CD4-positive, alpha-beta T cell treated with Interleukin-12 subunit alpha and Interleukin-12 subunit beta, for 1 hour (primary cell): ENCODE measurements around the gene HLA-A.
"Not testable (repeated sequence)": the region's sequence is repeated elsewhere in the genome, so short reads cannot be mapped to it uniquely, and the experiment has no call there.

ENCODE experiments used
- DNase-seq: peaks from one replicate; pipeline ENCODE4 v3.0.0-alpha.2; 2020

Gene HLA-A

GRCh38 chr6:29942275-29943052 is at the start of gene HLA-A:
TSS of gene HLA-A (plus strand) at chr6:29942532. CDS start at chr6:29942554, 22 bp downstream.
- peak; percentile 98 for DNase-seq

- DNase-seq: no peak
Observed at GRCh38 chr6:29892696-29893095, 49.6 kb upstream of the HLA-A start.

DNA sequence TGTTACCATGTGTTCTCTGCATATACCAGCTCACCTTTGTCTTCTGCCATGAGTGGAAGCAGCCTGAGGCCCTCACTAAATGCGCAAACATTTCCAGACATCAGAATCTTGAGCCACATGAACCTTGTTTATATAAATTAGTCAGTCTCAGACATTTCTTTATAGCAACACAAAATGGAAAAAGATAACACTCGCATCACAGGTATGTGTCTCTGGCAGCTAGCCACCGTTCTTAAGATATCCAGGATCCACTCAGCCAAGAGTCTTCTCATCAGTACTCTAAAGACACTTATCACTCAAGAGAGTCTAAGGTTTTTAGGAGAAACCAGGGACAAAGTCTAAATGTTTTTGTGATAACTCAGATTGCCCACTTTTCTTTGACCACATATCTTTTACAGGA is 43.1 kb upstream of the HLA-A start:
- no peak for DNase-seq

DNA sequence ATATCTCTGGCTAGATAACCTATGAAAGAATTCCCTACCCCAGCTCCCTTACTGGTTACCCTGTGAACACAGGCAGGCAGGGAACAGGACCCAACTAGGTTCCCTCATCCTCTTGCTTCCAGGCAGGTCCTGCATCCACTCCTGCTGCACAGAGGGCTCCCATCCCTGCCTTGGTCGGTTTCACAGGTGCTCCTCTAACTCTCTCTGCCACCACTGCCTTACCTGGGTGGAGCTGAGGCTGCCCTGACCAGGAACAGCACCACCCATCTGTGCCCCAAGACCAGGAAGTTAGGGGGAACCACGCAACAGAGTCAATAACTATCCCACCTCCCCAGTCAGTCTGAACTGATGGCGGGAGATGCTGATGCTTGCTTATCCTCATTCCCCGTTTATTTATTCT is 37.0 kb upstream of the HLA-A start:
- no peak for DNase-seq

DNA sequence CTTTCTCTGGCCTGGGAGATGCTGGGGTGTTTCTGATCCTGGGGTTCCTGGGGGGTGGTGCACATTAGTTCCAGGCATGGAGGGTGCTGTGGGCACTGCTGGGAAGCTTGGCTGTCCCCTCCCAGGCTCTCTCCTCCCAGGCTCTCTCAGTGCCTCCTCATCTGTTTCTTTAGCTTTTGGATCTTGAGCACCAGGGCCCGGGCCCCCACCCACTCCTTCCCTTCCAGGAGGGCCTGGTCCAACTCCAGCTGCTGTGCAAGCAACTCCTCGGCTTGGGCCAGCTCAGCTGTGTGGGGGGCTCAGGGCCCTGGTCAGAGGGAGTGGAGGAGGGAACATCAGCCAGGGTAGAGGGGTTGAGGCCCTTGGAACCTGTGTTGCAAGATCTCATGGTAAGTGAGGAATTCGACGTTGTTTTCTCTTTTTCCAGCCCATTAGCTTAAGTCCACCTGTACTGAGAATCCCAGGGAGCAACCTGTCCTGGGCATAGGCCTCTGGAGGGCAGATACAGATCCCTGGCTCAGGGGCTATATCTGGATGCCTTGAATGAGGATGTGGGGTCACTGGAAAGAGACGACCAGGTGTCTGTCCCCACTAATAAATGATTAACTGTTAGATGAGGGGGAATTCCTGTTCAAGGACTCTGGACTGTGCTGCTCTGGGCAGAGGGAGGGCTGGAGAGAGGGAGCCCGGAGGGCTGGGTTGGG is 34.5 kb upstream of the HLA-A start:
- DNase-seq: no peak

DNA sequence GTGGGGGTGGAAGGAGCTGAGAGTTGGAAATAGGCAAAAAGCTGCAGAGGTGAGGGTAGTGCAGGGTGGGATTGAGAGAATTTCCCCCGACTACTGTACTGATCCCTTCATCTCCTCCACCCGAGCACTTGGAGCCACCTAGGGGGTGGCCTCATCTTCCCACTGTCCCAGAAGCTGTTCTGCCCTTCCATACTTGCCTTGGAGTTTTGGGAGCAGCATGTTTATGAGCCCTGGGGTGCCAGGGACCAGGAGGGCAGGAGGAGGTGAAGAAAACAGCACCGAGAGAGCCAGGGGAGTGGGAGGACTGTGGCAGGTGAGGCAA is 34.0 kb upstream of the HLA-A start:
- no peak for DNase-seq

DNA sequence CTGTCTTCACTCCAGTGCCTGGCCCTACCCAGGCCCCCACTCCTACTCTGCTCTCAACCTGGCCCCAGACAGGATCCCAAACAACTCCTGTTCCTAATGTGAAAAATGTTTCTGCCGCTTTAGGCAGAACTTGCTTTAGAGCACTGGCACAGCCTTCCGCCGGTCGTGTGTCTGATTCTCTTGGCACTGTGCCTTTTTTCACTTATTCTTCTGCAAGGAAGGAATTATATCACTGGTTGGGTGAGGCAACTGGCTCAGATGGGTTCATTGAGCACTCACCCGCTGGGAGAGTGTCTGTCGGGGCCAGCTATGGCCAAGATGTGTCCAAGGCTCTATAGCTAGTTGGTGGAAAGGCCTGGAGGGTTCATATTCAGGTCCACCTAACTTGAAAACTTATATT is 33.6 kb upstream of the HLA-A start:
- DNase-seq: no peak

- DNase-seq: no peak
Observed at GRCh38 chr6:29909985-29910384, 32.3 kb upstream of the HLA-A start.

- DNase-seq: no peak
Observed at GRCh38 chr6:29912840-29913239, 29.5 kb upstream of the HLA-A start.

DNA sequence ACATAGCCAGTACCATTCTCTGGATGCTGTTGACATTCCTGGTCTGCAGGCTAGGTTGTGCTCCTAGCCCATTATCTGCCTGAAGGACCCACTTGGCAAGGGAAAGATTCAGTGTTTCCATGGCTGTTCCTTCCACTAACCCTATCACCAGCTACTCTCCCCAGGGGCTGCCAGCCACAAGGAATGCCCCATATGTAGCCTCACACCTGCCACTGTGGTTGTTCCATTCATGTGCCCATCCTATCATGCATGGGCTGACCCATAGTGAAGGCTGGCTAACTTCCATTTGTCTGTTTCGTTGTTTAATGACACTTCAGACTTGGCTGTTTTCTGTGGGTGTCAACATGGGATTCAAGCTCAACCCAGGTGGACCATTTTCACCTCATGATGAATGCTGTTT is 25.6 kb upstream of the HLA-A start:
- DNase-seq: no peak

GRCh38 chr6:29917857-29918256 is 24.5 kb upstream of the HLA-A start:
- no peak for DNase-seq

DNA sequence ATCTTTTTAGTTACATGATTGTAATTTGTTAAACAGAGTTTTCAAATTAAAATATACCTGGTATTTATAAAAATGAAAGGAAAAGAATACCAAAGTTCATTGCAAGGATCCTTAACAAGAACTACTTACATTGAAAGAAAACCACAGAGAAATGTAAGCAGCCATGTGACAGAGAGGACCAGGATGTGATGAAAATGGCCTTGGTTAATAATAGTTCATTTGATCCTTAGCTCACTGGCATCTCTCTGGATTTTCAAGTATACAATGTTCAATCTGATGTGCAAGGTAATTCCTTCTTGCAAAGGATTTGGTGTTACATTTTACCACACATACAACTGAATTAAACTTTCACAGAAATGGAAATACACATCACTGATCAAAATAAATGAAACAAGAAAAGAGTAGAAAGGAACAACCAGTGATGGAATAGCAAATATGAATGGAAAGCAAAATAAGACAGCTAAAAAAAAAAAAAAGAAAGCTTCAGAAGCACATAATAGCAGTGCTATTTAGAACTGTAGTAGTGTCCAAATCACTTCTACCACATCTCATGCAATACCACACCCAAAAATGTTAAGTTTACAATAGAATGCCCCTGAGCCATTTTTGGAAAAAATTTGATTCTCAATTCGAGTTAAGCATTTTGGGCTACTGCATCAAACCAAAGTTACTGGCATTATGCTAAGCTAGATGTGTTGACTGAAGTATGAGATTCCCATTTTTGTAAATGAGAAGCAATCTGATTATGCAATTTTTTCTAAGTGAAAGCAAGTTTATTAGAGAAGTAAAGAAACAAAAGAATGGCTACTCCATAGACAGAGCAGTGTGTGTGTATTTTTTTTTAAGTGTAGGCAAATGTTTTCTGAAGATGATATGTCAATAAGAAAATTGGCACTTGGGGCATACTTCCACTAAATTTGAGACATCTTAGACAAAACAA is 22.6 kb upstream of the HLA-A start:
- no peak for DNase-seq

DNA sequence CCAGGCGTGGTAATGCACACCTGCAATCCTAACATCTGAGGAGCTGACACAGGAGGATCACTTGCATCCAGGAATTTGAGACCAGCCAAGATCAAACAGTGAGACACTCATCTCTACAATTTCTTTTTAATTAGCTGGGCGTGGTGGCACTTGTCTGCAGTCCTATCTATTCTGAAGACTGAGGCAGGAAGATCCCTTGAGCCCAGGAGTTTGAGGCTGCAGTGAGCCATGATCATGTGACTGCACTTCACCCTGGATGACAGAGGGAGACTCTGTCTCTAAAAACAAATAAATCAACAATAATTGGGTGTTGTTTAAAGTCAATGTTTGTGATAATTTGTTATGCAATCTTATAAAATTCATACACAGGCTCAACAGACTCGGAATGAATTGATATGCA is 18.0 kb upstream of the HLA-A start:
- DNase-seq: no peak

GRCh38 chr6:29924731-29925130 is 17.6 kb upstream of the HLA-A start:
- DNase-seq: peak; percentile 49

DNA sequence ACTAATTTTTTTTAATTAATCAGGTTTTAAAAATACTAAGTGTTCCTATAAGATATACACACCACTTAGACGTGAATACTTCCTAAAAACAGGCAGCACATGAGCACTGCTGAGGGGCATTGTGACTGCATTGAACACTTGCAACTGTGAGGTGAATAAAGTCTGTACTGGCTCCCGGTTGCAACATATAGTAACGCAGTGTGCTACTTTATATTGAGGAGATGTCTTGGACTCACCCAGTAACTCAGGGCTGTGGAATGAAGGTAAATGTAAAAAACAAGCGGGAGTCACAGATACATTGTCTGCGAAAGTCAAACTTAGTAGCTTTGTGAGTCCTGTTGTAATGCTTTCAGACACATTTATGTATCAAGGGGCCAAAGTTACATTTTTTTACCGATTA is 17.0 kb upstream of the HLA-A start:
- DNase-seq: no peak

DNA sequence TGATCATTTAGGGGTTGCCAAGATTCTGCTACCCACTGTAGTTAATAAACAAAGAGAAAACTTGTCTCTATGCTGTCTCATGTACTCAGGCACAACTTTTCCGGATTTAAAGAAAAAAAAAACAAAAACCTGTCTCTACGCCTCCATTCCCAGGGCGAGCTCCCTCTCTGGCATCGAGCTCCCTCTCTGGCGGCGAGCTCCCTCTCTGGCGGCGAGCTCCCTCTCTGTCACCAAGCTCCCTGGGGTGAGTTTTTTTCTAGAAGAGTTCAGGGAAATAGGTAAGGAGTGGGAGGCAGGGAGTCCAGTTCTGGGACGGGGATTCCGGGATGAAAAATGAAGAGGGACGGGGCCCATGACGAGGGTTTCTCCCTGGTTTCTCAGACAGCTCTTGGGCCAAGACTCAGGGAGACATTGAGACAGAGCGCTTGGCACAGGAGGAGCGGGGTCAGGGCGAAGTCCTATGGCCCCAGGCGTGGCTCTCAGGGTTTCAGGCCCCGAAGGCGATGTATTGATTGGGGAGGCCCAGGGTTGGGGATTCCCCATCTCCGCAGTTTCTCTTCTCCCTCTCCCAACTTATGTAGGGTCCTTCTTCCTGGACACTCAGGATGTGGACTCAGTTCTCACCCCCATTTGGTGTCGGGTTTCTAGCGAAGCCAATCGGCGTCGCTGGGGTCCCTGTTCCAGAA is 16.5 kb upstream of the HLA-A start:
- DNase-seq: no peak

GRCh38 chr6:29926413-29927274 is 15.7 kb upstream of the HLA-A start:
- peak; percentile 92 for DNase-seq

DNA sequence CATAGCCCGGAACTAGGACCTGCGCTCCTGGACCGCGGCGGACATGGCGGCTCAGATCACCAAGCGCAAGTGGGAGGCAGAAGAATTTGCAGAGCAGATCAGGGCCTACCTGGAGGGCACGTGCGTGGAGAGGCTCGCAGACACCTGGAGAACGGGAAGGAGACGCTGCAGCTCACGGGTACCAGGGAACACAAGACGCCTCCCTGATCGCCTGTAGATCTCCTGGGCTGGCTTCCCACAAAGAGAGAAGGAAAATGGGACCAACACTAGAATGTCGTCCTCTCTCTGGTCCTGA is 15.1 kb upstream of the HLA-A start:
- no peak for DNase-seq

GRCh38 chr6:29927841-29928388 is 14.4 kb upstream of the HLA-A start:
- no peak for DNase-seq

DNA sequence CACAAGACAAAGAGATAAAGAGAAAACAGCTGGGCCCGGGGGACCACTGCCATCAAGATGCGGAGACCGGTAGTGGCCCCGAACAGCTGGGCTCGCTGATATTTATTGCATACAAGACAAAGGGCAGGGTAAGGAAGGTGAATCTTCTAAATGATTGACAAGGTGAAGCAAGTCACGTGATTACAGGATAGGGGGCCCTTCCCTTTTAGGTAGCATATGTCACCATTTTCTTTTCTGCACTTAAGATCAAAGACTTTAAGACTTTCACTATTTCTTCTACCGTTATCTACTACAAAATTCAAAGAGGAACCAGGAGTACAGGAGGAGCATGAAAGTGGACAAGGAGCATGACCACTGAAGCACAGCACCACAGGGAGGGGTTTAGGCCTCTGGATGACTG is 12.3 kb upstream of the HLA-A start:
- DNase-seq: not testable (repeated sequence)

GRCh38 chr6:29933955-29934354 is 8.4 kb upstream of the HLA-A start:
- DNase-seq: no peak
